ENCODE measurements around the gene AOPEP.

DNA sequence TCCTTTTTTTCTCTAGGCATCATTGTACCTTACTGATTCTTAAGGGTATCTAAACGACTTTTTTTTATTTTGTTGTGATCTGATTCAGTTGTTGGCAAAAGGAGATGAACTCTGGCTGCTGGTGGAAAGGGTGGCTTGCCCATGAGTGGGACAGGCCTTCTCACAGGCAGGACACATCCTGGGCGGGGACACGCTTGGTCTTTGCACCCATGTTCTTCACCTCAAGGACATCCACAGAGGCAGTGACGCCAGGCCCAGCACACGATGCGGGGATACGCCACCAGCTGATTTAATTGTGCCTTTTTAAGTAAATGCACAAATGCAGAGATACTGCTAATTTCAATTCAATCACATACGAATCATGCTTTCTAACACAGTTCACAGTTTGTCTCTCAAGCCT lies 383.0 kb downstream of the AOPEP start:
- TF ChIP-seq, protein P1, sequence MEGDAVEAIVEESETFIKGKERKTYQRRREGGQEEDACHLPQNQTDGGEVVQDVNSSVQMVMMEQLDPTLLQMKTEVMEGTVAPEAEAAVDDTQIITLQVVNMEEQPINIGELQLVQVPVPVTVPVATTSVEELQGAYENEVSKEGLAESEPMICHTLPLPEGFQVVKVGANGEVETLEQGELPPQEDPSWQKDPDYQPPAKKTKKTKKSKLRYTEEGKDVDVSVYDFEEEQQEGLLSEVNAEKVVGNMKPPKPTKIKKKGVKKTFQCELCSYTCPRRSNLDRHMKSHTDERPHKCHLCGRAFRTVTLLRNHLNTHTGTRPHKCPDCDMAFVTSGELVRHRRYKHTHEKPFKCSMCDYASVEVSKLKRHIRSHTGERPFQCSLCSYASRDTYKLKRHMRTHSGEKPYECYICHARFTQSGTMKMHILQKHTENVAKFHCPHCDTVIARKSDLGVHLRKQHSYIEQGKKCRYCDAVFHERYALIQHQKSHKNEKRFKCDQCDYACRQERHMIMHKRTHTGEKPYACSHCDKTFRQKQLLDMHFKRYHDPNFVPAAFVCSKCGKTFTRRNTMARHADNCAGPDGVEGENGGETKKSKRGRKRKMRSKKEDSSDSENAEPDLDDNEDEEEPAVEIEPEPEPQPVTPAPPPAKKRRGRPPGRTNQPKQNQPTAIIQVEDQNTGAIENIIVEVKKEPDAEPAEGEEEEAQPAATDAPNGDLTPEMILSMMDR (IDR thresholded peaks at IDR 0.05; ENCODE audit: low read depth, low read length) = no peak
- TF ChIP-seq EZH2phosphoT487 (IDR thresholded peaks at IDR 0.05; ENCODE audit: low read depth) = no peak

Measured in OCI-LY3 (cell line).